ENCODE data around the gene DDX39A. TPM values are rescaled to one million over a fixed set of nuclear protein-coding genes. Genes with fewer than 3 reads are reported as not detected.

DDX39A gene
- total RNA-seq, 2 experiments from 2014 or later = 233 to 234 TPM

DNA sequence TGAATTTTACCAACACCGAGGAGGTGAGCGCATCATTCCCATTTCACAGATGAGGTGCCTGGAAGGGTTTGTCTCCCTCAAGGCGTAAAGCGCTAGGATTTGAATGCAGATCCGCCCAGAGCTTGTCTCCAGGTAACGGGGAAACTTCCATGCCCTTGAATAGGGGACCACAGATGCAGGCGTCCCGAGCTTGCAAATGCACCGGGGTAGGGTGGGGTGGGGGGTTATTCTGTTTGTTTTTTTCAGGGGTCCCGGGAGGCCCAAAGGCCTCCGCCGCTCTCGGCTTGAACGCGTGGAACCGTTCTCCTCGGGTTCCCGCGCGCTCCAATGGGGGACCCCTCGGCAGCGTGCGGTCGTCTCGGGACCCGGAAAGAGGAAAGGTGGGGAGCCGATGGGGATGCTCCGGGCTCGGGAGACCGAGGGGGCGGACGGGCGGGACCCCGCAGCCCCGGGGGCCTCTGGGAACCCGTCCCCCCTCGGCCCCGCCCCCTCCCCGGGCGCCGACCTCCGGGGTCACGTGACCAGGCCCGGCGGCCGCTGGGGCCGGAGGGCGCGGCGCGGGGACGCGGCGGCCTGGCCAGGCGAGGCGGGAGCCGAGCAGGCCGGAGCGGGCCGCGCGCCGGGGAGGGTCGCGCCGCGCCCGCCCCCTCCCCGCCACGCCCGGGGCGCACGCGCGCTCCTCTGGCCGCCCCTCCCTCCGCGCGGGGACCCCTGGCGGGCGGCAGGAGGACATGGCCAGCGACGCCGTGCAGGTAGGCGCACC lies 13.8 kb upstream of the DDX39A start, which contains the start of gene PKN1:
Gene PKN1 (plus strand): TSS at position 516 of the 763 bp plus-strand sequence. CDS start 216 bp downstream, at position 732.
- H3K9me3 Mint-ChIP-seq = no peaks in the 10 kb centered on the region
- H3K4me1 Mint-ChIP-seq = peaks cover 39% of the 10 kb centered on the region
- POLR2A ChIA-PET = interaction anchor here (1.1 to 2.7 kb wide), 6 partner anchors 8 to 297 kb away, joined by 3 to 28 read pairs (median 4); partner anchors contain the start of genes ASF1B, DDX39A and GIPC1

DNA sequence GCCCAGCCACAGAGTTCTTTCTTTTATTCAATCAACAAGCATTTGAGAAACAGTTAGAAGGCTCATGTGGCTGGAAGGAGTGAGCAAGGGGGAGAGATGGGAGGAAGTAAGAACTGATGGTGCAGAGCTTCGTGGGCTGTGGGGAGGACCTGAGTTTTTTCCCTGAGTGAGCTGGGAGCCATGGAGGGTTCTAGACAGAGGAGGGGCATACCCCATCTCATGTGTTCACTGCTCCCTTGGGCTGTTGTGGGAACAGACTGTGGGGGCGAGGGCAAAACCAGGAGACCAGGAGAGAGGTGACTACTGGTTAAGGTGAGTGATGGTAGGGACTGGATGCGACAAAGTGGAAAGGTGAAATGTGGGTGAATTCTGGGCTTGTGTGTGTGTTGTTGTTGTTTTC lies 11.6 kb upstream of the DDX39A start:
- Mint-ChIP-seq H3K4me1 (peaks cover 32% of the 10 kb centered on the region), H3K4me3 (peak overlapping the region; percentile 21), H3K9me3 (no peaks in the 10 kb centered on the region), H3K27ac (no peak overlapping the region), H3K36me3 (ENCODE audit: low read depth) (peaks cover 5% of the 10 kb centered on the region), H3K27me3 (peaks cover 13% of the 10 kb centered on the region)
- DNase-seq = no peak
- ChIA-PET CTCF (interaction anchor here (0.8 to 3.2 kb wide), 6 partner anchors 11 to 82 kb away, joined by 3 to 25 read pairs (median 8); partner anchors contain the start of gene DDX39A), POLR2A (interaction anchor here (2.7 kb wide), 1 partner anchor 11 kb away, joined by 28 read pairs; the partner anchor contains the start of gene DDX39A)

More for the DNA sequence above, 13.8 kb upstream of the DDX39A start, which contains the start of gene PKN1:
- Mint-ChIP-seq H3K4me3 (peak within 1 kb of the TSS; percentile 76), H3K36me3 (ENCODE audit: low read depth) (peaks cover 5% of the 10 kb centered on the region), H3K27me3 (peaks cover 10% of the 10 kb centered on the region), H3K27ac (peak within 1 kb of the TSS; percentile 74)
- DNase-seq = peak; percentile 58
- CTCF ChIA-PET = interaction anchor here (0.7 to 3.2 kb wide), 18 partner anchors 9 to 319 kb away, joined by 3 to 25 read pairs (median 5); partner anchors contain the start of genes ASF1B, DDX39A and PTGER1

DNA sequence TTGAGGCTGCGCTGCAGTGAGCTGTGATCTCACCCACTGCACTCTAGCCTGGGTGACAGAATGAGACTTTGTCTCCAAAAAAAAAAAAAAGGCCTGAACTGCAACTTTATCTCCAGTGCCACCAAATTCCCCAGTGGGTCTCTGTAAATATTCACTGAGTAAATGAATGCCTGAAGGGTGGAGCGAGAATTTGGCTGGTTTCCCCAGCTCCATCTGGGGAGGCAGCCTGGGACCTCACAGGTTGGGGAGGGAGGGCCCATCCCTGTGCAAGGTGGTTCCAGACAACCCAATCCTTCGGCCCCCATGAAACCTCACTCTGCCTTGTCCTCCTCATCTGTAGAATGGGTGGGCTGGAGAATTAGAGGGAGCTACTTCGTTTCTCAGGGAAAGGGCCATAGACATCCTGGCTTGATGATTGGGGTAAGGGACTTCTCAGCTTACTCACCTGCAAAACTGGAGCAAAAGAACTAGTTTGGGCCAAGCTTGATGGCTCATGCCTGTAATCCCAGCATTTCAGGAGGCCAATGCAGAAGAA lies 9.8 kb upstream of the DDX39A start:
- H3K36me3 Mint-ChIP-seq (ENCODE audit: low read depth) = no peaks in the 10 kb centered on the region
- H3K27me3 Mint-ChIP-seq = peaks cover 13% of the 10 kb centered on the region
- ChIA-PET POLR2A (interaction anchor here (1.2 to 3.5 kb wide), 4 partner anchors 10 to 50 kb away, joined by 3 to 18 read pairs (median 4); partner anchors contain the start of gene DDX39A), CTCF (interaction anchor here (0.6 to 2.3 kb wide), 5 partner anchors 9 to 56 kb away, joined by 3 to 10 read pairs (median 4); no protein-coding TSS in a partner anchor)
- DNase-seq = no peak
- peaks cover 18% of the 10 kb centered on the region for H3K4me1 Mint-ChIP-seq
- no peaks in the 10 kb centered on the region for H3K9me3 Mint-ChIP-seq
- no peak overlapping the region for H3K27ac Mint-ChIP-seq
- H3K4me3 Mint-ChIP-seq = no peak overlapping the region

DNA sequence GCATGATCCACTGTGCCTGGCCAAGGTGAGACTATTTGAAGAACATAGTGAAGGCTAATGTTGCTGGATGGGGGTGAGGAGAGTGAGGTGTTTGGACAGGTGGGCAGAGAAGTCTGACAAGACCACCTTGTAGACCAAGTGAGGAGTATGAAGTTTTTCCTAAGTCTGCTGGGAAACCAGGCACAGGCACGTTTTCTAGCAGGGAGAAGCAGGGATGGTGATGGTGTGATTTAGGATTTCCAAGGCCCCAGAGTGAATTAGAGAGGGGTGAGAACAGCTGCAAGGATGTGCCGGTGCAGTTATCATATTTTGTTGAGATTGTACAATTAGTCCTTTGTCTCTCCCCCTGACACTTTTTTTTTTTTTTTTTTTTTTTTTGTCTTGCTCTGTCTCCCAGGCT lies 8.3 kb upstream of the DDX39A start:
- H3K36me3 Mint-ChIP-seq (ENCODE audit: low read depth) = no peaks in the 10 kb centered on the region
- POLR2A ChIA-PET = interaction anchor here (1.0 to 3.5 kb wide), 2 partner anchors 8 to 291 kb away, joined by 4 to 18 read pairs; partner anchors contain the start of genes ASF1B and DDX39A
- no peak overlapping the region for H3K4me3 Mint-ChIP-seq
- H3K4me1 Mint-ChIP-seq = peaks cover 14% of the 10 kb centered on the region
- peaks cover 13% of the 10 kb centered on the region for H3K27me3 Mint-ChIP-seq
- H3K9me3 Mint-ChIP-seq = no peaks in the 10 kb centered on the region
- DNase-seq = no peak
- no peak overlapping the region for H3K27ac Mint-ChIP-seq
- CTCF ChIA-PET = no interaction called here

DNA sequence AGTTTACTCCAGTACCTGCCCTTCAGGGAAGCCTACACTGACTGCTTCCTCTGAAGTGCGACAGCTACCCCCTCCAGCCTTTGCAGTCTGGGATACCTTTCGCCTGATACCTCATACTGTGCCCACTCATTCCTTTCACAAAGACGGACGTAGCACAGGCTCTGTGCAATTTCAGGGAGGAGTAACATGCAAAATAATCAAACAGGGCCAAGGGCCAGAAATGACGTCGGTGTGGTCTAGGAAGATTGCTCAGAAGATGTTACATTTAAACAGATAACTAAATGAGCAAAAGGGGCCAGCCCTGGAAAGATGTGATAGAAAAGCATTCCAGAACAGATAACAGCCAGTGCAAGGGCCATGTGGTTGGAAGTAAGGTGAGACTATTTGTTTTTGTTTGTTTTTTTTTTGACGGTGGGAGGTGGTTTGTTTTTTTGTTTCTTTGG lies 6.6 kb upstream of the DDX39A start:
- Mint-ChIP-seq H3K27ac (no peak overlapping the region), H3K4me1 (peaks cover 3% of the 10 kb centered on the region), H3K4me3 (no peak overlapping the region), H3K9me3 (no peaks in the 10 kb centered on the region), H3K27me3 (peaks cover 7% of the 10 kb centered on the region), H3K36me3 (ENCODE audit: low read depth) (no peaks in the 10 kb centered on the region)
- no peak for DNase-seq
- ChIA-PET CTCF (interaction anchor here (1.4 kb wide), 1 partner anchor 289 kb away, joined by 6 read pairs; the partner anchor contains the start of gene ASF1B), POLR2A (interaction anchor here (1.1 kb wide), 1 partner anchor 19 kb away, joined by 3 read pairs; no protein-coding TSS in a partner anchor)

DNA sequence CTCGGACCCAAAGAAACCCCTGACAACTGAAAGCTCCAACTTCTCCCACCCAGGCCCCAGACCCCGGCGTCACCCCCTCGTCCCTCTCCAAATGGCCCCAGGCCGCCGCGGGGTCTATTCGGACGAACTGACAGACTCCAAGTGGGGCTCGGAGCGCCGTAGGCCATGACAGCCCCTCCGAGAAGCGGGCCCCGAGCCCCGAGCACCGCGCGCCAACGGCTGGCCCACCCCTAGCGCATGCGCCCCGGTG lies 360 bp downstream of the DDX39A start:
- POLR2A ChIA-PET = interaction anchor here (1.0 to 8.8 kb wide), 15 partner anchors 10 to 282 kb away, joined by 3 to 117 read pairs (median 11); partner anchors contain the start of genes ADGRE5, ASF1B, DNAJB1 and PKN1
- peak; percentile 85 for DNase-seq
- peaks cover 40% of the 10 kb centered on the region for H3K36me3 Mint-ChIP-seq (ENCODE audit: low read depth)
- CTCF ChIA-PET = interaction anchor here (1.3 to 3.1 kb wide), 2 partner anchors 13 to 282 kb away, joined by 5 to 10 read pairs; partner anchors contain the start of gene ASF1B
- peaks cover 38% of the 10 kb centered on the region for H3K4me1 Mint-ChIP-seq
- no peaks in the 10 kb centered on the region for H3K9me3 Mint-ChIP-seq
- peak overlapping the region; percentile 88 for H3K4me3 Mint-ChIP-seq
- H3K27me3 Mint-ChIP-seq = no peaks in the 10 kb centered on the region
- peak overlapping the region; percentile 96 for H3K27ac Mint-ChIP-seq

DNA sequence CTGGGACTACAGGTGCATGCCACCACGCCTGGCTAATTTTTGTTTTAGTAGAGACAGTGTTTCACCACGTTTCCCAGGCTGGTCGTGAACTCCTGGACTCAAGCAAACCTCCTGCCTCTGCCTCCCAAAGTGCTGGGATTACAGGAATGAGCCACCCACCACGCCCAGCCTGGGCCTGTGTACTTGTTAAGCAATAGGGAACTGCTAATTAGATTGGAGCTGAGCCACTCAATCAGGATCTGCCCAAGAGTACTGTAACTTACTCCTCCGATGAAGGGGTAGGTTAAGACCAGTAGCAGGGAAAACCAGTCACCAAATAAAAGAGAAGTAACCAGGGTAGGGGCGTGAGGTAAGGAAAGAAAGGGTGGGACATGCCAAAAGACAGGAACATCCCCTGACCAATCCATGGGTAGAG lies 2.3 kb downstream of the DDX39A start:
- ChIA-PET CTCF (interaction anchor here (1.1 to 3.3 kb wide), 2 partner anchors 11 to 62 kb away, joined by 3 to 15 read pairs; no protein-coding TSS in a partner anchor), POLR2A (interaction anchor here (1.4 to 8.8 kb wide), 6 partner anchors 11 to 580 kb away, joined by 3 to 117 read pairs (median 14); partner anchors contain the start of genes ADGRE5 and ASF1B)
- Mint-ChIP-seq H3K27me3 (no peaks in the 10 kb centered on the region), H3K27ac (peak overlapping the region; percentile 96), H3K36me3 (ENCODE audit: low read depth) (peaks cover 59% of the 10 kb centered on the region), H3K4me1 (peaks cover 56% of the 10 kb centered on the region), H3K9me3 (no peaks in the 10 kb centered on the region), H3K4me3 (peak overlapping the region; percentile 88)
- no peak for DNase-seq

DNA sequence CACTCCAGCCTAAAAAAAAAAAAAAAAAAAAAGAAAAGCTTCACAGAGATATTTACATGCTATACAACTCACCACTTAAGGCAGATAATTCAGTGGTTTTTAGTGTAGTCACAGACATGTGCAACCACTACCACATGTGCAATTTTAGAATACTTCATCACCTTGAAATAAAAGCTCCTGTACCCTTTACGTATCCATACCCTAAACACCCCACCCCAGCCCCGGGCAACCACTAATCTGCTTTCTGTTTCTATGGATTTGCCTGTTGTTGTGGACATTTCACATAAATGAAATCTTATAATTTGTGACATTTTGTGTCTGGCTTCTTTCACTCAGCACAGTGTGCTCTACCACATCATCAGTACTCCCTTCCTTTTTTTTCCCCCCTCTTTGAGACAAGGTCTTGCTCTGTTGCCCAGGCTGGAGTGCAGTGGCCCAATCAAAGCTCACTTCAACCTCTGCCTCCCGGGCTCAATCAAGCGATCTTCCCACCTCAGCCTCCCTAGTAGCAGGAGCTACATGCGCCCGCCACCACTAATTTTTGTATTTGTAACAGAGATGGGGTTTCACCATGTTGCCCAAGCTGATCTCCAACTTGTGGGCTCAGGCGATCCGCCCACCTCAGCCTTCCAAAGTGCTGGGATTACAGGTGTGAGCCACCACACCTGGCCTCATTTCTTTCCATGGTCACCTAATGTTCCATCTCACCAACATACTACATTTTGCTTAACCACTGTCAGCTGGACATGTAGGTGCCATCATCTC lies 4.0 kb downstream of the DDX39A start:
- Mint-ChIP-seq H3K27ac (peak overlapping the region; percentile 63), H3K9me3 (no peaks in the 10 kb centered on the region), H3K4me3 (peak overlapping the region; percentile 33), H3K27me3 (no peaks in the 10 kb centered on the region), H3K36me3 (ENCODE audit: low read depth) (peaks cover 74% of the 10 kb centered on the region), H3K4me1 (peaks cover 69% of the 10 kb centered on the region)
- CTCF ChIA-PET = interaction anchor here (0.8 to 3.3 kb wide), 4 partner anchors 9 to 297 kb away, joined by 3 to 15 read pairs (median 7); partner anchors contain the start of gene ASF1B
- POLR2A ChIA-PET = interaction anchor here (1.0 to 17.7 kb wide), 8 partner anchors 10 to 279 kb away, joined by 3 to 218 read pairs (median 4); partner anchors contain the start of genes ADGRE5 and ASF1B
- DNase-seq = no peak

DNA sequence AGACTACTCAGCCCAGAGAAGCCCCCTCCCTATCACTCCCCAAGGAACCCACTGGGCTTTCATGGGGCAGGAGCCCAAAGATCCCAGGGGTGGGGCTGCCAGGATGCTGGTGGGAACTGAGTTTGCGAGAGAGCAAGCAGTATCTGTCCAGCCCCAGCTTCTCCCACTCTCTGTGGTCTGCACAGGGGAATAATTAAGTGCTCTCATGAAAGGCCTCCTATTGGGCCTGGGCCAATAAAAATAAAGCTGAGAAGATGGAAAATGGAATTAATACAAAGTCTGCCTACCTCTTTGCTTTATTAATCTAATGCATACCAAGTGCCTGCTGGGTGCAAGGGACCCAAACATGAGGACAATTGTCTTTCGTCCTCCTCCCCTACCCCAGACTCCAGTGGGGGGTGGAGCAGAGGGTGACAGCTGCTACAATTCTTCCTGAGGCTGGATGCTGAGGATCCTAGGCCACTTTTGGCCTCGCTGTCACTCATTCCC lies 5.4 kb downstream of the DDX39A start:
- CTCF ChIA-PET = interaction anchor here (0.6 to 2.8 kb wide), 2 partner anchors 52 to 277 kb away, joined by 3 to 11 read pairs; partner anchors contain the start of gene ASF1B
- Mint-ChIP-seq H3K4me1 (peaks cover 75% of the 10 kb centered on the region), H3K27ac (peak overlapping the region; percentile 71), H3K36me3 (ENCODE audit: low read depth) (peaks cover 84% of the 10 kb centered on the region), H3K27me3 (no peaks in the 10 kb centered on the region), H3K9me3 (no peaks in the 10 kb centered on the region), H3K4me3 (no peak overlapping the region)
- DNase-seq = no peak
- POLR2A ChIA-PET = interaction anchor here (1.0 to 17.7 kb wide), 6 partner anchors 8 to 278 kb away, joined by 3 to 218 read pairs (median 63); partner anchors contain the start of genes ADGRE5 and ASF1B

DNA sequence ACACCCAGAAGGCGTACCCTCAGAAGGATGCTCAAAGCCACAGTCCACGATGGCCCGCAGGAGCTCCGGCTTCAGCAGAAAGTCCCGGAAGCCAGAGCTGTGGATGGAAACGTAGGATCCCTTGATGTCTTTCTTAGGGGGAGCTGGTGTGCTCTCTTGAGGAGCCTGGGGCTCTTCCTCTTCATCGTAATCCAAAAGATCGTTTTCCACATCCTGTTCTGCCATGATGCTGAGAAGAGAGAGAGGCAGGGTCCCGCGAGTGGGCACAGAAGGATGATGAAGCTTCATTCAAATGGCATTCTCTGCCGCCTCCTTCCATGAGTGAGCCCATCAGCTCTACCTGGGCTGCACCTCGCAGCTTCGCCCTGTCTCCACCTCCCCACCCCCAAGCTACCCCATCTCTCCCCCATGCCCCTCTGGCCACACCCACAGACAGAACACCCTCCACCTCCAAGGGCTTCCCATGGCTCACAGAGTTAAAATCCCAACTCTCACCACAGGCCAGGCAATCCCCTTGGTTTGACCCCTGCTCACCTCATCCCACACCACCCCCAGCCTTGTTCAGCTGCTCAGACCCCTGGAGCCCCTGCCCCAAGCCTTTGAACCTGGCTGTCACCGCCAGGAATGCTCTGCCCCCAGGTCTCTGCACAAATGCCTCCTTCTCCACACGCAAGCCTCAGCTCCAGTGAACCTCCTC lies 6.0 kb downstream of the DDX39A start:
- ChIA-PET POLR2A (interaction anchor here (1.3 to 17.7 kb wide), 5 partner anchors 8 to 277 kb away, joined by 3 to 218 read pairs (median 117); partner anchors contain the start of genes ADGRE5 and ASF1B), CTCF (interaction anchor here (0.6 to 2.8 kb wide), 2 partner anchors 52 to 276 kb away, joined by 3 to 11 read pairs; partner anchors contain the start of gene ASF1B)
- no peak for DNase-seq
- H3K36me3 Mint-ChIP-seq (ENCODE audit: low read depth) = peaks cover 89% of the 10 kb centered on the region
- peaks cover 81% of the 10 kb centered on the region for H3K4me1 Mint-ChIP-seq
- no peak overlapping the region for H3K4me3 Mint-ChIP-seq
- no peaks in the 10 kb centered on the region for H3K9me3 Mint-ChIP-seq
- peak overlapping the region; percentile 71 for H3K27ac Mint-ChIP-seq
- no peaks in the 10 kb centered on the region for H3K27me3 Mint-ChIP-seq

DNA sequence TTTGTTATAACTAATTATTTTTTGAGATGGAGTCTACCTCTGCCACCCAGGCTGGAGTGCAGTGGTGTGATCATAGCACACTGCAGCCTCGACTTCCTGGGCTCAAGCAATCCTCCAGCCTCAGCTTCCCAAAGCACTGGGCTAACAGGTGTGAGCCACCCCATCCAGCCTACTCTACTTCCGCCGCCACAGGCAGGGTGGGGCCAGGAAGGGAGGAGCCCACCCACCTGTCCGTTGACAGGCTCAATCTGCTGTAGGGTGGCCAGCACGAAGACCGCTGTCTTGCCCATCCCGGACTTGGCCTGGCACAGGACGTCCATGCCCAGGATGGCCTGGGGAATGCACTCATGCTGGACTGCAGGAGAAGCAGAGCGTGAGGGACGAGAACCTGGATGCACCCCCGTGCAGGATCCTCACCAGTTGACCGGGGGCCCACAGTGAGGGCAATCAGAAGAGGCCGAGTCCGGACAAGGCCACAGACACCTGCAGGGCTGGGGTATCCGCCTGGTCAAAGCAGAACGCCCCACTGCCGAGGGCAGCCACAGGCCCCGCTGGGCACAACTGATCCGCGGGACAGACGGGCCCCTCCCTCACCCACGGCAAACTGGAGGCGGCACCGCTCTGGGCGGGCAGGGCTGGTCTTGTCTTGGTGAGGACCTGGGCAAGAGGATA lies 6.7 kb downstream of the DDX39A start:
- DNase-seq = no peak
- POLR2A ChIA-PET = interaction anchor here (1.4 to 17.7 kb wide), 4 partner anchors 7 to 276 kb away, joined by 5 to 218 read pairs (median 148); partner anchors contain the start of genes ADGRE5 and ASF1B
- no peaks in the 10 kb centered on the region for H3K9me3 Mint-ChIP-seq
- CTCF ChIA-PET = interaction anchor here (0.6 to 2.8 kb wide), 2 partner anchors 30 to 276 kb away, joined by 3 to 11 read pairs; partner anchors contain the start of gene ASF1B
- H3K4me3 Mint-ChIP-seq = no peak overlapping the region
- H3K4me1 Mint-ChIP-seq = peaks cover 84% of the 10 kb centered on the region
- H3K36me3 Mint-ChIP-seq (ENCODE audit: low read depth) = peaks cover 88% of the 10 kb centered on the region
- H3K27me3 Mint-ChIP-seq = no peaks in the 10 kb centered on the region
- H3K27ac Mint-ChIP-seq = peak overlapping the region; percentile 90

Measured in activated CD4-positive, alpha-beta memory T cell treated with anti-CD3 and anti-CD28 coated beads, Interleukin-2, amount 10 ng/mL, durations not matched to agents 7 days and 5 days (primary cell).